ENCODE results near the gene SNX22.

SNX22 gene

GRCh38 chr15:64187396-64188191 lies 36.1 kb downstream of the SNX22 start:
- no peak for DNase-seq (ENCODE audit: low read depth)

DNA sequence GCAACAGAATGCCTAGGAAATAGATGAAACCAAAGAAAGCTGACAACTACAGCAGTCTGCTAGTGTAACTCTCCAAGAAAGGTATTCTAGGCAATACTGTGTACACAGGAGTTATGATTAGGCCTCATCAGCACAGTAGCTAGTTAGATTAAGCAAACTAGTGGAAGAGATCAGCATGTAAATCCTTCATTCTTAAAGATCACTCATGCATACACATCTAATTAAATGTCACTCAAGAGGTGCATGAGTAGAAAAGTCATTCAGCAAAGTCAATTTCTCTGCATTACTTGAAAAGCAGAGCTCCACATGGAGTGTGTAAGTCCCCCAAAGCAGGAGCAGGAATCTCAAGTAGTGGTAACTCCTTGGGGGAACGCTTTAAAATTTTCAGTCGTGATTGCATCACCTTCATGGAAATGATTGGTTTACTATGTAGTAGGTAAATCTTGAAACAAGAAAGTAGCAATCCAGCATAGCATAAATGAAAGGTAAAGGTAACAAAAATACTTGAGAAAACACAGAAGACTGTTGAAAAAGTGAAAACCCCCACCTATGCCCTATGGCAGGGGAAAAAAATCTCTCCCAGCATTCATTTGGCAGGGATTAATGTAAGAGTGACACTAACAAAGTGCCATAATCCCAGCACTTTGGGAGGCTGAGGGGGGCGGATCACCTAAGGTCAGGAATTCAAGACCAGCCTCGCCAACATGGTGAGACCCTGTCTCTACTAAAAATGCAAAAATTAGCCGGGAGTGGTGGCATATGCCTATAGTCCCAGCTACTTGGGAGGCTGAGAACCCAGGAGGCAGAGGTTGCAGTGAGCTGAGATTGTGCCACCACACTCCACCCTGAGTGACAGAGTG lies 40.7 kb downstream of the SNX22 start:
- H3K4me3 ChIP-seq (replicated peaks; ENCODE audit: low read depth, low read length) = no peak overlapping the region
- no peak for TF ChIP-seq CTCF (IDR thresholded peaks at IDR 0.05; ENCODE audit: low read length, missing control alignments)
- no peak for DNase-seq (ENCODE audit: low read depth)

More at GRCh38 chr15:64187396-64188191, 36.1 kb downstream of the SNX22 start:
- TF ChIP-seq CTCF (IDR thresholded peaks at IDR 0.05; ENCODE audit: low read length, missing control alignments) = no peak
- no peak overlapping the region for H3K4me3 ChIP-seq (replicated peaks; ENCODE audit: low read depth, low read length)

- no peak for TF ChIP-seq CTCF (IDR thresholded peaks at IDR 0.05; ENCODE audit: low read length, missing control alignments)
- DNase-seq (ENCODE audit: low read depth) = no peak
- no peak overlapping the region for H3K4me3 ChIP-seq (replicated peaks; ENCODE audit: low read depth, low read length)
Measured at GRCh38 chr15:64193971-64194370, 42.4 kb downstream of the SNX22 start.

GRCh38 chr15:64197425-64197824 lies 45.9 kb downstream of the SNX22 start:
- peak; percentile 65 for DNase-seq (ENCODE audit: low read depth)
- no peak overlapping the region for H3K4me3 ChIP-seq (replicated peaks; ENCODE audit: low read depth, low read length)
- TF ChIP-seq CTCF (IDR thresholded peaks at IDR 0.05; ENCODE audit: low read length, missing control alignments) = no peak

DNA sequence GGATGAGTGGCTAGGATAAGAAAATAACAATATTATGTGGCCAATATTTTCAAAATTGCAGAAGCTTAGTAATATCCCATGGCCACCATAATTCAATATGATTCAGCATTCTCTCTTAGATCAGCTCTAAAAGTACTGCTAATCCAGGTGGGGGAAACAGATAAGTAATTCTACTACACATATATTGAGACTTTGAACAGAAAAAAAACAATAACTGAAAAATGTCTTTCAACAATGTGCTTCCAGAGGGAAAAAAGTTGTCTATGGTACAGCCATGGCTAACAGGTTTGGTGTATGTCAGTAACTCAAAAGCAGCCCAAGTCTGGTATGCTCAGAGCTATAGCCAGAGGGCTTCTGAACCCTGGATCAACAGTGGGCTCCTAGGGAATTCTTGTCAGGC lies 53.7 kb downstream of the SNX22 start:
- no peak for TF ChIP-seq CTCF (IDR thresholded peaks at IDR 0.05; ENCODE audit: low read length, missing control alignments)
- no peak overlapping the region for H3K4me3 ChIP-seq (replicated peaks; ENCODE audit: low read depth, low read length)

More for the DNA sequence above, 53.7 kb downstream of the SNX22 start:
- DNase-seq (ENCODE audit: low read depth) = no peak
